ENCODE results near the gene ACOXL.
"Not testable (repeated sequence)": the region's sequence is repeated elsewhere in the genome, so short reads cannot be mapped to it uniquely, and the experiment has no call there.

The ACOXL gene

DNA sequence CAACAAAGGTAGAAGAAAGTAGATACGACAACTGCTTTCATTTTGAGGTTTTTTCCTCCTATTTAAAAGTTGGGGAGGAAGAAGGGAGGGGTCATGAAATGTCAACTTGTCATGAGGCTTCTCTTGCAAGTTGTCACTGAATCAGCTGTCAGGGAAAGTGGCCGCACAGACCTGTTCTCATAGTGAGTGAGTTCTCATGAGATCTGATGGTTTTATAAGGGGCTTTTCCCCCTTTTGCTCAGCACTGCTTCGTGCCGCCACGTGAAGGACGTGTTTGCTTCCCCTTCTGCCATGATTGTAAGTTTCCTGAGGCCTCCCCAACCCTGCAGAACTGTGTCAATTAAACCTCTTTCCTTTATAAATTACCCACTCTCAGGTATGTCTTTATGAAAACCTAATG lies 312.9 kb downstream of the ACOXL start:
- not testable (repeated sequence) for DNase-seq

DNA sequence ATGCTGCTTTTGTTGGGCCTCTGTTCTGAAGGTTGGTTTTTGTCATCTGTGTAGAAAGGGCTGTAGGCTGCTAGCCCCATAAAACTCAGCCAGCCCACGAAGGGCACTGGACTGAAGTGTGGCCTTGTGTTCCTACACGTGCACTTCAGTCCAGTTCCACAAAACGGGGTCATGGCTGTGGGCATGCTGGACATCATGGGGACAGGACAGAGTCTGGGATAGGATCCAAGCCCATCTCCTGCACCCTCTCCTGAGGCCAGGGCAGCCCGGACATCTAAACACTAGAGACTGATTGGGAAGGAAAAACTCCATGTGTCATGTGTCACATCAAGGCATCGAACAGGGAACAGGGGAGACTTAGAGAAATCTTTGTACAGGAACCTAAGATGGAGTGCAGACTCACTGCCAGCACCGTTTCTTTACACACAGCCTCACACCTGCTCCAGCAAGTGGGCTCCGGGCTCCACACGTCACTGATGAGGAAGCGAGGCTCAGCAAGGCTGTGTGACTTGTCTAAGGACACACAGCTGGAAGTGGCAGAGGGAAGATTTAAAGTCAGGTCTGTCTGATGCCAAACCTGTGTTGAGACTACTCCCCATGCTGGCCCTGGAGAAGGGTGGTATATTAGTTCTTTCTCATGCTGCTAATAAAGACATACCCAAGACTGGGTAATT lies 313.5 kb downstream of the ACOXL start:
- DNase-seq = no peak

DNA sequence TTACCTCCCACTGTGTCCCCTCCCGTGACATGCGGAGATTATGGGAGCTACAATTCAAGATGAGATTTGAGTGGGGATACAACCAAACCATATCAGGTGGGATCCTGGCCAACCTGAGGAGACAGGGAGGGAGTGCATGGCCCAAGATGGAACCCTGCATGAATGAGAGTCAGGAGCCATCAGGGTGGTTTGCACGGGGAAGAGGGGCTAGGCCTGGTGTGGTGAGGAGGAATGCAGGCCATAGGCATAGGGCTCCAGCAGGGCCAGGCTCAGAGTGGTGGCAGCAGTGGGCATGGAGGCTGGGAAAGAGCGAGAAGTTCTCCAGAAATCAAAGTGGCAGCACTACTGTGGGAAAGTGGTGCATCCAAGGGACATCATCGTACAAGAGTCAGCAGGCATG lies 314.3 kb downstream of the ACOXL start:
- DNase-seq = no peak

DNA sequence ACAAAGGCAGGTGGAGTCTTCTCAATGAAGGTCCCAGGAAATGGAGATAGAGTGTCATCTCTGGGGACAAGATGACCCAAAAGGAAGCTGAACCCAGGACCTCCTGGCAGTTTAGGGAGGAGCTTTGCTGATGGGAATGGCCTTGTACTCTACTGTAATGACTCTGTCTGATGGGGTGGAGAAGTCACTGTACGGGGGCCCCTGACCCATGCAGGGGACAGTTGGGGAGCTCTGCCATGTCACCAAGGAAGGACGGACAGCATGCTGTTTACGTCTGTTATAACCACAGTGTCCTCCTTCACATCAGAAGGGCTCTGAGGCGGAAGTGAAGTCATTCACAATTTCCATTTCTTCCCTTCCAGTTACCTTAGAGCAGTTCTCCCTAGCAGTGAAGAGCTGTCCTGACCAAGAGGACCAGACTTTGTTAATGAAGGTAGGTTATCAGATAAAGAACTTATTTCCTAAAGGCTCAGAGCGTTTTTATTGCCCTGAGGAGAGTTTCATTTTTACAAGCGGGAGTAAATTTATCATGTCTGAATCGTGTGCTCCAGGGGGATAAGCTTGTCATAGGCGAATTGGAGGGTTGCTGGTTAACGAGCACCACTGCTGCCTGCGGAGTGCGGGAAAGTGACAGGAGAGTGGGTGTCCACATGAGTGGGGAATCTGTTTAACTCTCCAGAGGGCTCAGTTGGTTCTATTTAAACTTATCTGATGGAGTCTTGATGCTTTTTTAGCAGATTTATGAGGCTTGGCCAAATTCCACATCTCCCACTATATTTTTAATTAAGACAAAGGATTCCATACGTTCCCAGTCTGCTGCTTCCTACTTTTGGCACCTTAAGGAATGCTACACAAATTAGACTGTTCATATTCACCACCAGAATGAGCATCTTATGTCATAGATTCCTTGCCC lies 316.7 kb downstream of the ACOXL start:
- no peak for DNase-seq

DNA sequence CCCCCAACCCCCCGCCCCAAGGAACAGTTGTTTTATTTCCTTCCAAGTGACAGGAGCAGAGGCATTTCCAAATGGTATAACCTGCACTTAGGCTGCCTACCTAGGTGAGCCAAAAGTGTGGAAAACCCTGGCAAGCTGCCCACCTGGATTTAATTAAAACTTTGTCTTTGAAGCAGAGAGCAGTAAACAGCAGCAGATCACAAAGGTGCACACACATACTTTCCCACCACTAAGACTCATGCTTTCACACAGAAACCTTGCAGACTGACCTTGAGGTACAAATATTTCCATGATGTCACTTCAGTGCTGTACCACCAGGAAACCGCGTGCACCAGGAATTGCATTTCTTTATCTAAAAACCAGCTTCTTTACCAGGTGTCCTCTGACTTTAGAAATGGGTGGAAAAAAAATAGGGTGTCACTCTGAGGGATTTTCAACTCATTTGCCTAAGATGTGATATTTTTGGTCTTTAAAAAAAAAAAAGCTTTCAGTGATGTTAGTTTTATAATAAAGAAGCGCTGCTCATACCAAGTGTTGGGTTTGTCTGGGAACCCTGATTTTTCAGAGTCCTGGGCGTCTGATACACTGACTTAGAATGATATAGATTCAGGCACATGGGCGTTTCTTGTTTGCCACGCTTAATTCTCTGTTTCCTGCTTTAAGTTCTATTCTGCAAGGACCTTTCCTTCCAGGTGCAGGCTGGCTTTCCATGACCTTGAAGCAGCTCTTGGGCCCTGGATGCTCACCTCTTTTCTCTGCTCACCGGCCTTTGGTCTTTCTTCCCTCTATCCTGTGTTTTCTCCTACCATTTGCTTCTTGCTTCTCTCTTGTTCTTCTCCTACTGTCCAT lies 317.6 kb downstream of the ACOXL start:
- DNase-seq = no peak

GRCh38 chr2:111050701-111051376 lies 318.5 kb downstream of the ACOXL start:
- DNase-seq = no peak

GRCh38 chr2:111052621-111053020 lies 320.2 kb downstream of the ACOXL start:
- DNase-seq = no peak

DNA sequence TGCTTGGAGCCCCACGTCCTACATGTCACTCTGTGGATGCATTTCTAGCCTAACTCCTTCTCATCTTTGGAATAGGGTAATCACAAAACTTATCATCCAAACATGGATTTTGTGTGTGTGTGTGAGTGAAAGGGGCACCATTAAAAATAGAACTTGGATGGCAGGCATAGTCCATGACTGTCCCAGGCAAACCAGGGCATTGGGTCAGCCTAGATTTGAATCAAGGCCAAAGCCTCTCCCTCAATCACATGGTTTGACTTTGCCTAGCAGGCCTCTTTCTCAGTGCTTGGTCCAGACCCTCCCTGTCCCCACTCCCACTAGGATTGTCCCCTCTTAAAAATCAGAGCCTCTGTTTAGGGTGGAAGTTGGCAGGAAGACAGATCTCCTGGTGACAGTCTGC lies 320.9 kb downstream of the ACOXL start:
- DNase-seq = no peak

GRCh38 chr2:111053825-111054515 lies 321.6 kb downstream of the ACOXL start:
- DNase-seq = no peak

- no peak for DNase-seq
Observed at GRCh38 chr2:111054791-111055691, 322.7 kb downstream of the ACOXL start.

DNA sequence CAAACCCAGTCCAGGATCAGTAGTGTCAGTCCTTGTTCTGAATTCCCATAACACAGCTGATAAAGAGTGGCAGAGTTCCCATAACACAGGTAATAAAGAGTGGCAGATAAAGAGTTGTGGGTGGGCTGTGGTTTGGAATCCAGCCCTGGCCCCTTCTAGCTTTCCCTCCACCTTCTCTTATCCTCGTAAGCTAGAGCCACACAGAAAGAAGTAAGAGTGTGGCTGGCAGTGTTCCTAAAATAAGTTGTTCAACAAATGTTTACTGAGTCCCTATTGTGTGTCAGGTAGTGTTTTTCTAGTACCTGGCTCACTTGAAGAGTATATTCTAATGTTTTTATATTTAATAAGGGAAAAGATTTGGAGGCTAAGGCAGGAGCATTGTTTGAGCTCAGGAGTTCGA lies 323.4 kb downstream of the ACOXL start:
- no peak for DNase-seq

DNA sequence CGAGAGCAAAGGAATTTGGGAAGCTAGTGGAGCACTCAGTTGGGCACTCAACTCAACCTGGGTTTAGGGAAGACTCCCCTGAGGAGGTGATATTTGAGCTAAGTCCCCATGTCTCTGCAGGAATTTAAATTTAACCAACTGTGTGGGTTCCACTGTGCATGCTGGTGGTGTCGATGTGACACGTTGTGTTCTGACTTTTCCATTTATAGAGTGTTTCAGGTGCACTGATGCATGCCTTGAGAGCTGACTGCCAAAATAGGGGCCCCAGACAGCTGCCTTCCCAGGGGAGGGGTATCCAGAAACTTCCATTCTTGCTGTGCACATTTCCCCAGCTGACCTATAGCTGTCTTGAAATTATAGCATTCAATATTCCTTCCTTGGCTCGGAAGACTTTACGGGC lies 324.7 kb downstream of the ACOXL start:
- no peak for DNase-seq

DNA sequence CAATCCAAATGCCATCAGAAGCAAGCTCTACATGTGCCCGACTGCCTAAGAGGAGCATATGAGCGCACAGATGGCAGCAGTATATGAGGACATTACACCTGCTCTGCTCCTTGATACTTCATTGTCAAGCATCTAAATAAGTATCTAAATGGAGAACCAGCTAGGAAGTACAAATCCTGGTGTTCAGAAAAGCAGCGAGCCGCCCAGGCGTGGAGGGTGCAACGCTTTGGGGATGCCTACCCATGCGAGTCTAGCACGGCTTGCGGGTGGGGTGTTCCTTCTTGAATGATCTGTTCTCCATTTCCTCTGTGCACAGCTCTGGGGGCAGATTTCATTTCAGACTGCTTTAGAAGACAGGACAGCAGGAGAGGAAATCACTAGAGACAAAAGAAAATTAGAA lies 325.3 kb downstream of the ACOXL start:
- DNase-seq = no peak

DNA sequence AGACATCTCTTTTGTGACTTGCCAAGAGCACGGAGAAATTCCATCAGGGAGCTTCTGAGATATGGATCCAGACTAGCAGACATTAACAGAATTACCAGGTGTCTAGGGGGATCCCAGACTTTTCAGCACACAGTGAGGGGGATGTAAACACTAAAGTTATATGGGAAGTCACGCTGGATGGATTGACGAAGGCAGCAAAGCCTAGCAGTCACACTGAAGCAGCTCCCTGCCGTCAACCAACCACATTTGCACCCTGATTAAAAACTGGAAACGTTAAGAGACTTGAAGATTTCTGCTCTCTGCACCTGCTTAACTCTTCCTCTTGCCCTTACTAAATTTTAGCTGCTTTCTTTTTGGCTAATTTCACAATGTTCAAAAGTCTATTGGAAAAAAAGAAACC lies 325.9 kb downstream of the ACOXL start:
- no peak for DNase-seq

GRCh38 chr2:111061191-111061590 lies 328.8 kb downstream of the ACOXL start:
- DNase-seq = no peak

GRCh38 chr2:111062417-111062816 lies 330.0 kb downstream of the ACOXL start:
- DNase-seq = no peak

DNA sequence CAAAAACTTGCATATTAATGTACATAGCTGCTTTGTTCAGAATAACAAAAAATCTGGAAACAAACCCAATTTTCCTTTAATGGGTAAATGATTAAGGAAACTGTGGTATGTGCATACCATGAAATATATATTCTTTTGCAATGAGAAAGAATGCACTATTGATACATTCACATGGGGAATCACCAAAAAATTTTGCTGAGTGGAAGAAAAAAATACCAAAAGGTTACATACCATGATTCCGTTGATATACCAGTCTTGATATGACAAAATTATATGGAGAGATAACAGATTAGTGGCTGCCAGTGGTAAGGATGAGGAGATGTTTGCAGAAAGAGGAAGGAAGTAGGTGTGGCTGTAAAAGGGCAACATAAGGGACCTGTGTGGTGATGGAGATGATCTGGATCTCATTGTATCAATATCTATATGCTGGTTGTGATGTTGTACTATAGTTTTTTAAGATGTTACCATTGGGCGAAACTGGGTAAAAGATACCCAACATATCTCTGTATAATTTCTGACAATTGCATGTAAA lies 333.8 kb downstream of the ACOXL start:
- no peak for DNase-seq

DNA sequence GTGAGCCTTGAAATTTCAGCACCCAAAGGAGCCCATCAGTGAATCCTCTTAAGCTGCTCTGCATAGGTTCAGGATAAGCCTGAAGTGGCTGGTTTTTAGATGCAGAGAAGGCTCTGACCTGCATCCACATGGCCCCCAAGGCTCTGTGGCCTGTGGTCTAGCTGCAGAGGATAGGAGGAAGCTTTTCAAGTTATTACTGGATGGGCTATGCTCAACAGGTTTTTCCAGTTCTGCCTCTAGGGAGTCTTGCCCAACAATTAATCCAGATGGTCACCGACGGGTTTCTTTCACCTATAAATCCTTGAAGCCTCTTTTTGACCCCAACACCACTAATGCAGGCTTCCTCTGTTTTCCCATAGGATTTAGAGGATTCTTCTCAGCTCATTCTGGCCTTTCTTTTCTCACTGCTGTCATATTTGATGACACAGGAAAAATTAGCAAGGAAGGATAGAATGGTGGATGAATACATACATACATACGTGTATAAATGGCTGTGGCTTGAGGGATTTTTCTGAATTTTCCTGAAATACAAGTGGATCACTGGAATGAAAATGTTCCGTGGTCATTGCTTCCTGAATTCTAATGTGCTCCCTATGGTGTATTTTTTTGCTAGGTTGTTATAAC lies 336.2 kb downstream of the ACOXL start:
- no peak for DNase-seq

DNA sequence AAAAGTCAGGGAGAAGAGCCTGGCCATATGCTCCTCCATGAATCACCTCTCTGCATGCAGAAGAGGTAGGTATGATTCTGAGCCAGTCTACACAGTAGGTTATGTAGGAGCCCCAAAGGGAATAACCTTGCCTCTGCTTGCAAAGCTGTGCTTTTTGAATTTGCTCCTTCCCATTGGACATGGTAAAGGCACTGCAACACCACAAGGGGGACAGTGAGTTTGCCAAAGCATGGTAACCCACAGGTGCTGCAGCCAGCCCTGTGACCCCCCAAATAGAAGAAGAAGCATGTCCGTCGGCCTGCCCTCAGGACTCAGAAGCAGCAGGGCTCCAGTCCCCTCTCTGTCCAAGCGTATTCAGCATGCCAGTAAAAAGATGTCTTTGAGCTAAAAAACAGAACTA lies 337.3 kb downstream of the ACOXL start:
- no peak for DNase-seq

GRCh38 chr2:111071600-111072171 lies 339.3 kb downstream of the ACOXL start:
- no peak for DNase-seq
